ENCODE results near the gene ABCC11.

ABCC11 gene

GRCh38 chr16:48223490-48223889 lies 23.8 kb downstream of the ABCC11 start:
- TF ChIP-seq CTCF (IDR thresholded peaks at IDR 0.05; ENCODE audit: low read depth, low read length, missing control alignments): no peak
- DNase-seq (ENCODE audit: low read depth): no peak
- H3K4me3 ChIP-seq (ENCODE audit: low read depth, low read length): no peak overlapping the region

- no peak for DNase-seq (ENCODE audit: low read depth)
- no peak overlapping the region for H3K4me3 ChIP-seq (ENCODE audit: low read depth, low read length)
- TF ChIP-seq CTCF (IDR thresholded peaks at IDR 0.05; ENCODE audit: low read depth, low read length, missing control alignments): no peak
These were observed 26.4 kb downstream of the ABCC11 start for GRCh38 chr16:48220891-48221290.

- TF ChIP-seq CTCF (IDR thresholded peaks at IDR 0.05; ENCODE audit: low read depth, low read length, missing control alignments): no peak
- no peak overlapping the region for H3K4me3 ChIP-seq (ENCODE audit: low read depth, low read length)
- DNase-seq (ENCODE audit: low read depth): no peak
These were observed 28.9 kb downstream of the ABCC11 start for GRCh38 chr16:48218473-48218872.

- TF ChIP-seq CTCF (IDR thresholded peaks at IDR 0.05; ENCODE audit: low read depth, low read length, missing control alignments): no peak
- DNase-seq (ENCODE audit: low read depth): no peak
- H3K4me3 ChIP-seq (ENCODE audit: low read depth, low read length): no peak overlapping the region
These were observed 29.6 kb downstream of the ABCC11 start for GRCh38 chr16:48217708-48218107.

- TF ChIP-seq CTCF (IDR thresholded peaks at IDR 0.05; ENCODE audit: low read depth, low read length, missing control alignments): no peak
- no peak overlapping the region for H3K4me3 ChIP-seq (ENCODE audit: low read depth, low read length)
- DNase-seq (ENCODE audit: low read depth): no peak
These were observed 31.6 kb downstream of the ABCC11 start for GRCh38 chr16:48215738-48216137.

GRCh38 chr16:48212033-48212432 lies 35.3 kb downstream of the ABCC11 start:
- no peak overlapping the region for H3K4me3 ChIP-seq (ENCODE audit: low read depth, low read length)
- no peak for TF ChIP-seq CTCF (IDR thresholded peaks at IDR 0.05; ENCODE audit: low read depth, low read length, missing control alignments)
- no peak for DNase-seq (ENCODE audit: low read depth)

- no peak for TF ChIP-seq CTCF (IDR thresholded peaks at IDR 0.05; ENCODE audit: low read depth, low read length, missing control alignments)
These were observed 36.6 kb downstream of the ABCC11 start for GRCh38 chr16:48210747-48211146.

More at GRCh38 chr16:48210747-48211146, 36.6 kb downstream of the ABCC11 start:
- DNase-seq (ENCODE audit: low read depth): no peak
- H3K4me3 ChIP-seq (ENCODE audit: low read depth, low read length): no peak overlapping the region
